Stomach (tissue), 4 donors: Measurements from ENCODE around the gene SLC1A2.

ENCODE experiments used
- CTCF ChIP-seq, 7 experiments: fragments of 450-650 bp in 4 of 7; fragments of 200-600 bp in 3 of 7; sonication (generic) in 3 of 7; IDR thresholded peaks; one replicate each; pipeline ENCODE4 v1.5.1; 2016 to 2019; ENCODE audit warnings: antibody characterized with exemption in 7 of 7, control low read depth in 2 of 7, mild to moderate bottlenecking in 1 of 7
- EP300 ChIP-seq: sonication (generic); formaldehyde crosslinking; IDR thresholded peaks from one replicate; pipeline ENCODE4 v1.6.1; 2017; ENCODE audit warnings: antibody characterized with exemption
- POLR2A ChIP-seq, 4 donors: fragments of 450-650 bp; IDR thresholded peaks; one replicate each; pipeline ENCODE4 v1.6.1; 2016; ENCODE audit warnings: antibody characterized with exemption in 4 of 4, control low read depth in 2 of 4, mild to moderate bottlenecking in 1 of 4, moderate library complexity in 1 of 4
- POLR2AphosphoS5 ChIP-seq, 3 donors: sonication (generic); formaldehyde crosslinking; IDR thresholded peaks; one replicate each; pipeline ENCODE4 v1.6.1; 2016; ENCODE audit warnings: antibody characterized with exemption in 3 of 3

GRCh38 chr11:35322318-35322979 lies 96.9 kb downstream of the SLC1A2 start:
- no peak for TF ChIP-seq CTCF (IDR thresholded peaks at IDR 0.05)
- TF ChIP-seq POLR2A (IDR thresholded peaks at IDR 0.05), result no peak
- no peak for TF ChIP-seq POLR2AphosphoS5 (IDR thresholded peaks at IDR 0.05)
- TF ChIP-seq EP300, result no peak
